ENCODE results near the gene PBX2. TPM values are rescaled to one million over a fixed set of nuclear protein-coding genes. Genes with fewer than 3 reads are reported as not detected.

Gene PBX2
- total and polyA plus RNA-seq, 4 donors = 1.5 to 52.5 (median 18.7) TPM

- DNase-seq (ENCODE audit: low spot score) = no peak
- H3K9me3 ChIP-seq (ENCODE audit: control insufficient read depth in 4 of 4, low read length in 3 of 4) = no peaks in the 10 kb centered on the region
- H3K4me1 ChIP-seq (ENCODE audit: control insufficient read depth in 4 of 4, insufficient read depth in 4 of 4, low read length in 3 of 4) = no peaks in the 10 kb centered on the region
- H3K4me3 ChIP-seq (ENCODE audit: low read depth in 1 of 3, low read length in 3 of 3) = no peak overlapping the region
- no peaks in the 10 kb centered on the region for H3K27me3 ChIP-seq (ENCODE audit: control insufficient read depth in 4 of 4, insufficient read depth in 4 of 4, low read length in 3 of 4)
- TF ChIP-seq MAX (IDR thresholded peaks at IDR 0.05) (no peak), JUND (IDR thresholded peaks at IDR 0.05) (no peak), GABPA (IDR thresholded peaks at IDR 0.05 in 1 of 2, conservative IDR thresholded peaks at IDR 0.05 in 1 of 2) (no peak), HNF4G (IDR thresholded peaks at IDR 0.05) (no peak), SP1 (IDR thresholded peaks at IDR 0.05) (no peak), ATF3 (IDR thresholded peaks at IDR 0.05) (no peak), EGR1 (IDR thresholded peaks at IDR 0.05; ENCODE audit: low read depth in 2 of 2) (no peak), RXRA (IDR thresholded peaks at IDR 0.05) (no peak), FOXA1 (IDR thresholded peaks at IDR 0.05) (no peak), FOXA2 (IDR thresholded peaks at IDR 0.05) (no peak), NR2F2 (IDR thresholded peaks at IDR 0.05) (no peak), YY1 (IDR thresholded peaks at IDR 0.05) (no peak), HNF4A (conservative IDR thresholded peaks at IDR 0.05) (no peak), RAD21 (IDR thresholded peaks at IDR 0.05) (no peak), TAF1 (conservative IDR thresholded peaks at IDR 0.05) (no peak)
- TF ChIP-seq, protein P1, sequence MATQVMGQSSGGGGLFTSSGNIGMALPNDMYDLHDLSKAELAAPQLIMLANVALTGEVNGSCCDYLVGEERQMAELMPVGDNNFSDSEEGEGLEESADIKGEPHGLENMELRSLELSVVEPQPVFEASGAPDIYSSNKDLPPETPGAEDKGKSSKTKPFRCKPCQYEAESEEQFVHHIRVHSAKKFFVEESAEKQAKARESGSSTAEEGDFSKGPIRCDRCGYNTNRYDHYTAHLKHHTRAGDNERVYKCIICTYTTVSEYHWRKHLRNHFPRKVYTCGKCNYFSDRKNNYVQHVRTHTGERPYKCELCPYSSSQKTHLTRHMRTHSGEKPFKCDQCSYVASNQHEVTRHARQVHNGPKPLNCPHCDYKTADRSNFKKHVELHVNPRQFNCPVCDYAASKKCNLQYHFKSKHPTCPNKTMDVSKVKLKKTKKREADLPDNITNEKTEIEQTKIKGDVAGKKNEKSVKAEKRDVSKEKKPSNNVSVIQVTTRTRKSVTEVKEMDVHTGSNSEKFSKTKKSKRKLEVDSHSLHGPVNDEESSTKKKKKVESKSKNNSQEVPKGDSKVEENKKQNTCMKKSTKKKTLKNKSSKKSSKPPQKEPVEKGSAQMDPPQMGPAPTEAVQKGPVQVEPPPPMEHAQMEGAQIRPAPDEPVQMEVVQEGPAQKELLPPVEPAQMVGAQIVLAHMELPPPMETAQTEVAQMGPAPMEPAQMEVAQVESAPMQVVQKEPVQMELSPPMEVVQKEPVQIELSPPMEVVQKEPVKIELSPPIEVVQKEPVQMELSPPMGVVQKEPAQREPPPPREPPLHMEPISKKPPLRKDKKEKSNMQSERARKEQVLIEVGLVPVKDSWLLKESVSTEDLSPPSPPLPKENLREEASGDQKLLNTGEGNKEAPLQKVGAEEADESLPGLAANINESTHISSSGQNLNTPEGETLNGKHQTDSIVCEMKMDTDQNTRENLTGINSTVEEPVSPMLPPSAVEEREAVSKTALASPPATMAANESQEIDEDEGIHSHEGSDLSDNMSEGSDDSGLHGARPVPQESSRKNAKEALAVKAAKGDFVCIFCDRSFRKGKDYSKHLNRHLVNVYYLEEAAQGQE (IDR thresholded peaks at IDR 0.05) = no peak
- TF ChIP-seq, protein P2, sequence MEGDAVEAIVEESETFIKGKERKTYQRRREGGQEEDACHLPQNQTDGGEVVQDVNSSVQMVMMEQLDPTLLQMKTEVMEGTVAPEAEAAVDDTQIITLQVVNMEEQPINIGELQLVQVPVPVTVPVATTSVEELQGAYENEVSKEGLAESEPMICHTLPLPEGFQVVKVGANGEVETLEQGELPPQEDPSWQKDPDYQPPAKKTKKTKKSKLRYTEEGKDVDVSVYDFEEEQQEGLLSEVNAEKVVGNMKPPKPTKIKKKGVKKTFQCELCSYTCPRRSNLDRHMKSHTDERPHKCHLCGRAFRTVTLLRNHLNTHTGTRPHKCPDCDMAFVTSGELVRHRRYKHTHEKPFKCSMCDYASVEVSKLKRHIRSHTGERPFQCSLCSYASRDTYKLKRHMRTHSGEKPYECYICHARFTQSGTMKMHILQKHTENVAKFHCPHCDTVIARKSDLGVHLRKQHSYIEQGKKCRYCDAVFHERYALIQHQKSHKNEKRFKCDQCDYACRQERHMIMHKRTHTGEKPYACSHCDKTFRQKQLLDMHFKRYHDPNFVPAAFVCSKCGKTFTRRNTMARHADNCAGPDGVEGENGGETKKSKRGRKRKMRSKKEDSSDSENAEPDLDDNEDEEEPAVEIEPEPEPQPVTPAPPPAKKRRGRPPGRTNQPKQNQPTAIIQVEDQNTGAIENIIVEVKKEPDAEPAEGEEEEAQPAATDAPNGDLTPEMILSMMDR (IDR thresholded peaks at IDR 0.05; ENCODE audit: low read depth, low read length, missing input control) = no peak
- H3K27ac ChIP-seq (ENCODE audit: low read depth in 1 of 2, low read length in 2 of 2) = no peak overlapping the region
- no peak overlapping the region for H3K9ac ChIP-seq (ENCODE audit: low read depth in 1 of 2, low read length in 2 of 2)
- no peaks in the 10 kb centered on the region for H3K36me3 ChIP-seq (ENCODE audit: control insufficient read depth in 4 of 4, insufficient read depth in 3 of 4, low read depth in 1 of 4, low read length in 3 of 4)
- 88% methylated on average over 3 of the region's 3 CpGs for WGBS
These were observed 24.1 kb upstream of the PBX2 start for GRCh38 chr6:32214126-32214525.

DNA sequence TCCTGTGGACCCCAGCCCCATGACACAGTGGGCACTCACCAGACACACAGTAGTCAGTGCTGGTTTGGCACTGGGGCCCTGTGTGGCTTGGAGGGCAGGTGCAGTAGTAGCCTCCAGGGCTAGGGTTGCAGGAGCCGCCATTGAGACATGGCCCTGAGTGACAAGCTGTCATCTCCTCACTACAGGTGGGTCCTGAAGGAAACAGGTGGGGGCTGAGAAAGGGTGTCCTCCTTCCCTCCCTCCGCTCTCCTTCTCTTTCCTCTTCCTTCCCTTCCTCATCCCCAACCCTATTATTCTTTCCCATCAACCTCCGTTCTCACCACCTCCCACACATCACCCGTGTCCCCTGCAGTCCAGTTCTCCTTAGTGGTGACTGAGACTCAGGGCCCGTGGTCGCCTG lies 23.6 kb upstream of the PBX2 start:
- Histone ChIP-seq H3K36me3 (ENCODE audit: control insufficient read depth in 4 of 4, insufficient read depth in 3 of 4, low read depth in 1 of 4, low read length in 3 of 4) (no peaks in the 10 kb centered on the region), H3K9ac (ENCODE audit: low read depth in 1 of 2, low read length in 2 of 2) (no peak overlapping the region)
- 92% methylated on average over 6 of the region's 6 CpGs for WGBS

More for the DNA sequence above, 23.6 kb upstream of the PBX2 start:
- DNase-seq (ENCODE audit: low spot score) = no peak
- TF ChIP-seq HNF4G (IDR thresholded peaks at IDR 0.05) = no peak
- Histone ChIP-seq H3K4me3 (ENCODE audit: low read depth in 1 of 3, low read length in 3 of 3) (no peak overlapping the region), H3K9me3 (ENCODE audit: control insufficient read depth in 4 of 4, low read length in 3 of 4) (no peaks in the 10 kb centered on the region), H3K27ac (ENCODE audit: low read depth in 1 of 2, low read length in 2 of 2) (no peak overlapping the region), H3K27me3 (ENCODE audit: control insufficient read depth in 4 of 4, insufficient read depth in 4 of 4, low read length in 3 of 4) (no peaks in the 10 kb centered on the region), H3K4me1 (ENCODE audit: control insufficient read depth in 4 of 4, insufficient read depth in 4 of 4, low read length in 3 of 4) (no peaks in the 10 kb centered on the region)
